Activated CD4-positive, CD25-positive, alpha-beta regulatory T cell (primary cell): Measurements from ENCODE around the gene ATG101.
"Not testable (repeated sequence)": the region's sequence is repeated elsewhere in the genome, so short reads cannot be mapped to it uniquely, and the experiment has no call there.

Experiments used
- DNase-seq, 4 experiments: peaks; one replicate each; lab custom pipeline; 2025; lab: John Stamatoyannopoulos, UW

The ATG101 gene

DNA sequence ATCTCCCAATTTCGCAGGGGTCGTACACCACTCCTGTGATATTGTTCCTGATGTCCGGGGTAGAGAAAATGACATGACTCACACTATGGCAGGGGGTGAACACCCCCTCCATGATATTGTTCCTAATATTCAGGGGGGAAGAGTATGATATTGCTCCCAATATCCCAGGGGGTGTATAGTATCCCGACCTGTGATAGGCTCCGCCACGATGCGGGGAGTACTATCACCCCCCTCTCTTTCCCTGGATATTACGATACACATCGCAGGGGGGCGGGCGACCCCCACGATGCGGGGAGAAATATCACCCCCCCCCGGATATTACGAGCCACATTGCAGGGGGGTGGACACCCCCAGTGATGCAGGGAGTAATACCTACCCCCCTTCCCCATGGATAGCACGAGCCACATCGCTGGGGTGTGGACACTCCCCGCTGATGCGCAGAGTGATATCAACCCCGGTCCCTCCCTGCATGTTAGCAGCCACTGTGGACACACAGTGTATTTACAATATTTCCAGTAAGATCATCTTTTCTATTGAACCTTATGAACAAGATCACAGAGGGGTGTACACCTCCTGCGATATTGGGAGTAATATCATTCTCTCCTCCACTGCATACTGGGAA is 27.4 kb downstream of the ATG101 start:
- no peak for DNase-seq

DNA sequence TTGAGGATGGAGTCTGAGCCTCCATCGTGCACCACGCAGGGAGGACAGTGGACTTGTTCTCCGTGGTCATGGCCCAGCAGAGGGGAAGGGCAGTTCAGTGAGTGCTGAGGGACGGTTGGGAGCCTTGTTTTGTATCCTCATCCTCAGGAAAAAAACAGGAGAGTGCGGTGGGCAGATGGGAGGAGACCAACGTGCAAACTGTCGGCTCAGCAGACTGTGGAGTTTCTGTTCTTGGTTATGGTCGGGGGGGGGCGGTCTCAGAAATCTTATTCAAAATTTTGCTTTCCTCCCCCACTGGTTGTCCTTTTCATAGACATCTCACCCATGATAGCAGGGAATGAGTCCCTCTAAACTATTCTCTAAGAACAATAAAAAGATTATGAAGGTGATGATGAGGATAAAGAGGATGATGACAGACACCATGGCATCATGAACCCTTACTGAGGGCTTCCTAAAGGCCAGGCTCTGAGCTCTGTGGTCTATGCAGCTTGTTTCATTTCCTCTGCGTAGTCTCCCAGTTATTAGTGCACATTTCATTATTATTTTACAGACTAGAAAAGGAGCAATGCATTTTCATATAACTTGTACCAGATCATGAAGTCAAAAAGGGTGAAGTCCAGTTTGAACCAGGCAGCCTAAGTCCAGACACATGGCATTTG is 34.8 kb downstream of the ATG101 start:
- DNase-seq: not testable (repeated sequence)

GRCh38 chr12:52116222-52117125 is 46.7 kb downstream of the ATG101 start:
- peak; percentile 16 to 46 (median 24) for DNase-seq

DNA sequence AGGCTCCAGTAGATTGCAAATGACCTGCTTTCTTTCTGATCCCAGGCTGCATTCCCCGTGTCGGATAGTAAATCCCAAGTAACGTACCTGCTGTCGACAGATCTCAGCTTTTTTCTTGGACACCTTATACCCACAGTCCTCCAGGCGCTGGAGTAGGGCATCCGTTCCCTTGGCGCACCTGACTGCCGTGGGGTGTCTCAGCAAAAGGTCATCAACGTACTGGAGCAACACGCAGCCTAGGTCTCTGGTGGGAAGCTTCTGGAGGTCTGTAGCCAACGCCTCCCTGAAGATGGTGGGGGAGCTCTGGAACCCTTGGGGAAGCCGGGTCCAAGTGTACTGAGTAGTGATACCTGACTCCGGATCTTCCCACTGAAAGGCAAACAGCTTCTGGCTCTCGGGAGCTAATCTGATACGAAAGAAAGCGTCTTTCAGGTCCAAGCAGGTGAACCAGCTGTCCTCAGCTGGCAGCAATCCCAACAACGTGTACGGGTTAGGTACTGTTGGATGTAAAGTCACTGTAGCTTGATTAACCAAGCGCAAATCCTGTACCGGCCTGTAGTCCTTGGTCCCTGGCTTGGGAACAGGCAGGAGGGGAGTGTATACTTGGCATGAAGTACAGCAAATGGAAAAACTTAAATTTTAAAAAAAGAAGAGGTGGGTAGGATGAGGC is 48.2 kb downstream of the ATG101 start:
- not testable (repeated sequence) for DNase-seq

- no peak for DNase-seq
Measured at GRCh38 chr12:52119398-52120254, 49.8 kb downstream of the ATG101 start.

DNA sequence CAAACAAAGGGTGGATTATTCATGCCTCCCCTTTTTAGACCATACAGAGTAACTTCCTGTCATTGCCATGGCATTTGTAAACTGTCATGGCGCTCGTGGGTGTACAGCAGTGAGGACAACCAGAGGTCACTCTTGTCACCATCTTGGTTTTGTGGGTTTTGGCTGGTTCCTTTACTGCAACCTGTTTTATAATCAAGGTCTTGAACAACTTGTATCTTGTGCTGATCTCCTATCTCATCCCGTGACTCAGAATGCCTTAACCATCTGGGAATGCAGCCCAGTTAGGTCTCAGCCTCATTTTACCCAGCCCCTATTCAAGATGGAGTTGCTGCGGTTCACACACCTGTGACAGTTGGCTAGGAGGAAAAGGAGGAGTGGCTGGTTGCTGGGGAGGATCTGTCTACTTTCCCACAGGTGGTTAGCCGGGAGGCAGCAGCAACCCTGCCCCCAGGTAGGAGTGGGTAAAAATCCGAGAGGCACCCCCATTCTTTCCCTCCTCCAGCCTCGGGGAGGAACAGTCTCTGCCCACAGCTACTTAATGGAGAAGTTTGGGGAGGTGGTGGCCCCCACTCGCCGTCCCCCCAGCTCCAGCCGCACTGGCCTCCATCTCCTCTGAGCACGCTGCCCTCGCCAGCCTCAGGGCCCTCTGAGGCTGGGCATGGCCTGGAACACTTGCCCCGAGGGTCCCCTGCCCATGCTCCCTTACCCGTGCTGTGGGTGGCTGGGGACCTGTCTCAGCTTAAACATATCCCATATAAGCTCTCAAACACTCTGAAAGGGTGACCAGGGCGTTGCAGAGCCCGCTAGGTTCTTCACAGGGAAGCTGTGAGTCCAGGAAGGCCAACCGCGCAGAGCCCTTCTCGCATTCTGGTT is 51.4 kb downstream of the ATG101 start:
- DNase-seq: no peak

GRCh38 chr12:52121824-52122539 is 52.2 kb downstream of the ATG101 start:
- DNase-seq: peak; percentile 20 to 49 (median 40)

DNA sequence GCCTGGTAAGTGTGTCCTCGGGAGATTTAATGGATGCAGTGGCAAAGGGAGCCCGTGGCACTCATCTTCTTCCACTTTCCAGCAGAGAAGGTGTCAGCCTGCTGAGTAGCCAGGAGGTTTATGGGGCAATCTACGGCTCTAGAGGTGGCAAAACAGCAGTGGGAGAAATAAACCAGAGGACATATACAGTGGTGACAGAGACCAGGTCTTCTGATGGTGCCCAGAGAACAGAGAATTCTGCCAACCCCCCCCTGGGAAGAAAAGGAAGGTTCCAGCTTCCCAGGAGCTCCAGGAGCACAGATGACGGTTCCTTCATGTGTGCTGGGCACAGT is 52.7 kb downstream of the ATG101 start:
- DNase-seq: no peak

DNA sequence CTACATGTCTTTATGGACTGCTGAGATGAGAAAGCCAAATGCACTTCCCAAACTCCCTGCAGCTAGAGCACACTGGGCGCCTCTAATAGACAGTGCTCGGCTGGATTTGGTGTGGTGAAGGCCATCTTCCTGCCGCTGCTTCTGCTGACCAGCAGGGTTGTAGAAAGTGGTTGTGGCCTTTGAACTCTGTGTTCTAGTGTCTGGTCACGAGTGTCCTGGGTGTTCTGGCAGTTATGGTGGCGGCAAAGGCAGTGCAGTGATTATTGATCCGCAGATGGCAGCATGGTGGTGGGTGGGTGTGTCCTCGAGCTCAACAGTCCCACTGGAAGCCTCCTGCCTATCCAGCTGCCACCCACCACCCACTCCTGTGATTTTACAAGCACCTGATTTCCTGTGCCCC is 53.1 kb downstream of the ATG101 start:
- DNase-seq: no peak

- no peak for DNase-seq
Measured at GRCh38 chr12:52123487-52124186, 53.9 kb downstream of the ATG101 start.

DNA sequence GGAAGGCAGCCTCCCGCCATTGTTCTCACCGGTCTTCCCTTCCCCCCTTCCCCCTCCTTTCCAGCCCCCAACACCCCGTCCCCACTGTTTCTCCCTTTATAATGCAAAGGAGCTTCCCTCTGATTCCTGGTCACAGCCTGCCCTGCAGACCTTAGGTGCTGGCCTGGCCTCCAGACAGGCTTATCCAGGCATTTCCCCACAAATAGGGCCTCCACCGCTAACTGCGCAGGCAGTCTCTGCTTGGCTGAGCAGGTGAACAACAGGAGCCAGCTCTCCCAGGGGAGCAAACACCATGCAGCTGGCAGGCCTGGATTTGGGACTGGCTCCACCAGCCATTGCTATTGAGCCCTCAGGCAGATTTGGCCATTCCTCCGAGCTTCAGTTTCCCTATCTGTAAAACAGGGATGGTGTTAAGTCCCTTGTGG is 55.7 kb downstream of the ATG101 start:
- no peak for DNase-seq

GRCh38 chr12:52126050-52126604 is 56.3 kb downstream of the ATG101 start:
- DNase-seq: no peak
